GM12873 (cell line): ENCODE measurements around the gene CTBP2.

ENCODE experiments used
- TF ChIP-seq, protein P1 (sequence below): IDR thresholded peaks from 2 replicates; pipeline ENCODE4 v1.5.1; 2012; ENCODE audit warnings: low read depth, mild to moderate bottlenecking, moderate library complexity, low read length, control low read depth; ENCODE audit not compliant: insufficient read depth; ENCODE audit errors: missing control alignments

Gene CTBP2

DNA sequence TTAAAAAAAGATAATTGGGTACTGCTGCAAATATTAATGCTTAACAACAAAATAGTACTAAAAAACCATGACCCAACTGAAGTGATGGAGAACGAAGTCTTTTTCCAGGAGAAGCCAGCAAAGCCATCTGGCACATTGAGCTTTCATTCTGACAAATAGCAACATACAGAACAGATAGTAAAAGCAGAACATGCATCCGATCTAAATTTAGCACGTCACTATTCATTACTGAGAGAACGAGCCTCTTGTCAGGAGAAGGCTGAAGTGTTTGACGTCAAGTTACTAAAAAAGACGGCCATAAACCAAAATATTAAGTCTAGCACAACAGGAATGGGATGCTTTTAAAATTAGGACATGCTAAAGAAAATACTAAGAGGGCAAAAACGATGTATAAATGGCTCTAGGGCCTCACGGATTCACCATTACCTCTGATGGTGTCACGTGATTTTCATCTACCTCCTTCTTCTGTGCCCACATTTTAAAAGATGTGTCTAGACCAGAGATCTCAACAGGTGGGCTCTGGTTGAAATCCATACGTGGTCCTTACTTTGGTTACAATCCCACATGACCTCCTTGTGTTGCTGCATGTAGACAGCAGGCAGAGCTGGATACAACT, 52.3 kb downstream of the CTBP2 start:
- TF ChIP-seq, protein P1, sequence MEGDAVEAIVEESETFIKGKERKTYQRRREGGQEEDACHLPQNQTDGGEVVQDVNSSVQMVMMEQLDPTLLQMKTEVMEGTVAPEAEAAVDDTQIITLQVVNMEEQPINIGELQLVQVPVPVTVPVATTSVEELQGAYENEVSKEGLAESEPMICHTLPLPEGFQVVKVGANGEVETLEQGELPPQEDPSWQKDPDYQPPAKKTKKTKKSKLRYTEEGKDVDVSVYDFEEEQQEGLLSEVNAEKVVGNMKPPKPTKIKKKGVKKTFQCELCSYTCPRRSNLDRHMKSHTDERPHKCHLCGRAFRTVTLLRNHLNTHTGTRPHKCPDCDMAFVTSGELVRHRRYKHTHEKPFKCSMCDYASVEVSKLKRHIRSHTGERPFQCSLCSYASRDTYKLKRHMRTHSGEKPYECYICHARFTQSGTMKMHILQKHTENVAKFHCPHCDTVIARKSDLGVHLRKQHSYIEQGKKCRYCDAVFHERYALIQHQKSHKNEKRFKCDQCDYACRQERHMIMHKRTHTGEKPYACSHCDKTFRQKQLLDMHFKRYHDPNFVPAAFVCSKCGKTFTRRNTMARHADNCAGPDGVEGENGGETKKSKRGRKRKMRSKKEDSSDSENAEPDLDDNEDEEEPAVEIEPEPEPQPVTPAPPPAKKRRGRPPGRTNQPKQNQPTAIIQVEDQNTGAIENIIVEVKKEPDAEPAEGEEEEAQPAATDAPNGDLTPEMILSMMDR: no peak

DNA sequence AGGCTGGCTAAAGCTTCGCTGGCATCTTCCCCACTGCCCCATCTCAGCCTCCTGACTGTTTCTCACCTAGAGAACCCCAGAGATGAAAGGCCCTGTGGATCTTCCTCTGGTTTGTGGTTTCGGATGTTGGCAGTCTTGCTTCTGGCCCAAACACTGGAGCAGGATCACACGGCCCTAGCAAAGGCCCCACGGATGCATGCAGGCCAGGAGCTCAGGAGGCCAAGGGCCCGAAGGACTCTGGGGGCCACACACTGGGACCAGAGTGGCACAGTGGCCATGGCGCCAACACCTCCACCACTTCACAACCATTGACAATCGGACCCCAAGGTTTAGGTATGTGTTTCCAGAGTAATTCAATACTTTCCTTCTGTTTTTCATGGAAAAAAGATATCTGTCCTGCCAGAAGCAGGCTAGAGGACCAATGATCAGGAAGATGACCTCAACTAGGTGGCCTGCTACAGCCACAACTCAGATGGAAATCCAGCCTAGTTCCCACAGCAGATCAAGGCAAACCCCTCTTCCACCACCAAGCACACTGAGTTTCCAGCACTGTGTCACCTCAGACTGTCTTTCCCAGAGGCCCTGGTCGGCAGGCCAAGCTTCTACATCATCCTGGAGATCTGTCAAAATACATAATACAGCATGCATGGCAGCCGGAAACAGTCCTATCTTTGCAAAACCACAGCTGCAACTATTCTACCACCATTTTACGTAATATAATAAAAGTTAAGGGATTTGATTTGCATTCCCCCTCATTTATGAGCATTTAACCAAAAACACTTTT, 53.0 kb downstream of the CTBP2 start:
- TF ChIP-seq, protein P1: no peak

DNA sequence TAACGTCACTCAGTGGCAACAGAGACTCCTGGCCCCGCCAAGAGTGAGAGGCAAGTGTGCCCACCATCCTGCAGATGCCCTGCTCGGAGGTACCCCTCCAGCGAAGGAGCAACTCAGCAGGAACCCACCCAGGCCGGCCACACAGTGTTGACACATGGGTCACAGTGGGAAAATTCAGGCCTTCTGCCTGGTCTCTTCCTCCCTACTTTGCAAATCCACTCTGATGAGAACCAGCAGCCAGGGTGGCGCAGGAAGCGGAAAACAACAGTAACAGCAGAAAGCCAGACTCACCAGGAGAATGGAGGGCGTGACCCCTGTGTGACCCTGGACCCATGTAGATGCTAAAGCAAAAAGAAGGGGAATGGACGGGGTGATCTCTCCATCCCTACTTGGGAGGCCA, 53.8 kb downstream of the CTBP2 start:
- TF ChIP-seq, protein P1: no peak

DNA sequence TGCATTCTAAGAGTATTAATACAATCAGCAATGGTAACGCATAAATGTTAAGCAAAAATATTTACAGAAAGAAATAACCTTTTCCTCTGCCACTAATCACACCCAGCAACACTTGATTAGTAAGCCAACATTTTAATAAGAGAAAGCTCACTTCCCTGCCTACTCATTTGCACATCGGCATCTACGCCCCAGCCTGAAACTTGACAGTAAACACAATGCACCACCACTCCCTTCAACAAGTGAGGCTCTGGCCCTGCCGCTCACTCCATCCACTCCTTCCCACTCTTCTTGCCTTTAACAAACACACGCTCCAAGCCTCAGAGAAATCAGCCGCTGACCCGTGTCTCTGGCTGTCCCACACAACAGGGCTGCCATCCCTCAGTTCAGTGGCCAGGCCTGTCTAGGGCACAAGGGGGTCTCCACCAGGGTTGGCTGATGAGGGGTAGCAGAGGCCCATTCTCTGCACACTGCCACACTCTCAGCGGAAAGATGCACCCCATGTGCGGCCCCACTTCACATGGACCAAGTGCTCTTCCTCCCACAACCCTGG, 54.6 kb downstream of the CTBP2 start:
- TF ChIP-seq, protein P1: no peak

DNA sequence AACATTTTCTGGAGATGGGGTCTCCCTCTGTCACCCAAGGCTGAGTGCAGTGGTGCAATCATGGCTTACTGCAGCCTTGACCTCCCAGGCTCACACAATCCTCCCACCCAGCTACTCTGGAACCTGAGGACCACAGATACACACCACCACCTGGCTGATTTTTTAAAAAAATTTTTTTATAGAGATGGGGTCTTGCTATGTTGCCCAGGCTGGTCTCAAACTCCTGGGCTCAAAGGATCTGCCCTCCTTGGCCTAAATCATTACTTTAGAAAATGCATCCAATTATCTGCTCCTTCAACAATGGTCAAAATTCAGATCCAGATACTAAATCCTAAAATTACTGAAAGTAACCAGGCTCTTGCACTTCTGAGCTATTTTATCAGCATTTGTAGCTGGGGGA, 55.2 kb downstream of the CTBP2 start:
- TF ChIP-seq, protein P1: no peak

DNA sequence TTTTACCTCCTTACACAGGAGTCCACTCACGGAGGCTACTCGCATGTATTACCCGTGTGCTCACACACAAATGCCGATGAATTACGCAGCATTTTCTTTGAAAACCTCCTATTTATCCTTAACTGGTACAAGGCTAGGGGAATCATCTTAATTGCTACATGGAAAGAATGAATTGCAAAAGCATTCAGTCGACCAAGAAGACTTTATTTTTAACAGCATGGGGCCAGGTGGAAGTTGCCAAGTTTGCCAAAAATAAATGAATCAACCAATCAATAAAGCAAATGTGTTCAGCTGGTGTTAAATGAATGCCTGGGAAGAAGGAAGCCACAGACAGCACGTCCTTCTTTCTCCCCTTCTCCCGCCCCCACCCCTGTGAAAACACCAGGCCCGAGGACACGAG, 55.8 kb downstream of the CTBP2 start:
- TF ChIP-seq, protein P1: no peak

DNA sequence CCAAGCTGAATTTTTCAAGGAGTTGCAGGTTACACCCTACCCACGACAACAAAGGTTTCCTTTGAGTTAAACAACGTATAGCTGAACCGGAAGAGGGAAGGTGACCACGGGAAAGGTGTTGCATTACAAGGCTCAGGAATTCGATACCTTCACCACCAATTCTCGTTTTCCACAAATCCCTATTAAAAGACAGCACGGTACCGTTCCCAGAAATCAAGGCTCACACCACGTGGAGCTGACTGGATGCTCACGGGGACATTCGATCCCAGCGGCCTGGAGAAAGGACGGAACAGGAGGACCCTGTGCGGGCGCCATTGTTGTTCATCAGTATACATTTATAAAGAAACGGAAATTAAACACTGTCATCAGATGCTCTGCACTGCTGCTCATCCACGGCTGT, 56.4 kb downstream of the CTBP2 start:
- TF ChIP-seq, protein P1: no peak
